GM03348 (cell line): Measurements from ENCODE around the gene FAP.
A peak's percentile ranks its signal among the peaks of the same experiment; 100 is the strongest.

ENCODE experiments used
- DNase-seq: peaks from one replicate; pipeline ENCODE4 v3.0.0; 2012; ENCODE audit warnings: low spot score

Gene FAP

DNA sequence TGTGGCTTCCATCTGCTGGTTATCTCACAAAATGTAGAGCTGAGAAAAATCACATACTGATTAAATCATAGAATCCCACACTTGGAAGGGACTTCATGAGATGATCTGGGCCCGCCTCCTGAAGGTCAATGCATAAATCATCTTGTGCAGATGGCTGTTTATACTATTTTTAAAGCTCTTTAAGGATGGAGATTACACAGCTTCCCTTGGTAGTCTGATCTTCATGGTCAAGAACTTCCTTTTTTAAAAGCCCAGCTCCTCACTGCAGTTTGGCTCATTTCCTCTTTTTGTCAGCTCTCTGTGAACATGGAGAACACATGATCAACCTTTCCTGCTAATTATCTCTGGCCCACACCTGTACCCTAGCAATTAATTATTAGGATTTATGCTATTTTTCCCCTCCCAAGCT lies 117.1 kb downstream of the FAP start:
- no peak for DNase-seq

DNA sequence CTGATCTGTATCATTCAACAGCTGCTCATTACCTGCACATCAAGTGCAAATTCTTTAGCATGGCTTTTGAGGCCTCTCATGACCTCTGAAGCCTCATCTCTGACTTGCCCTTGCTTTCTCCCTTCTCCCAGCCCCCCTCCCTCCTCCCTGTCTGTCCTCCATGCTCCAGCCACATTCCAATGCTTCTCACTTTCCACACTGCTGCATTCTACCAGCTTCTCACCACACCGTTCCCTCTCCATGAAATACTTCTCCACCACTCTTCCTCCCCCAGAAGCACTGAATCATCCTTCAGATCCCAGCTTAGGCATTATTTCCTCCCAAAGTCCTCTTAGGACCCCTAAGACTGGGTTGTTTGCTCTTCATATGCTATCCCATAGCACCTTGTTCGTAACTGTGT lies 118.1 kb downstream of the FAP start:
- DNase-seq = peak; percentile 55

DNA sequence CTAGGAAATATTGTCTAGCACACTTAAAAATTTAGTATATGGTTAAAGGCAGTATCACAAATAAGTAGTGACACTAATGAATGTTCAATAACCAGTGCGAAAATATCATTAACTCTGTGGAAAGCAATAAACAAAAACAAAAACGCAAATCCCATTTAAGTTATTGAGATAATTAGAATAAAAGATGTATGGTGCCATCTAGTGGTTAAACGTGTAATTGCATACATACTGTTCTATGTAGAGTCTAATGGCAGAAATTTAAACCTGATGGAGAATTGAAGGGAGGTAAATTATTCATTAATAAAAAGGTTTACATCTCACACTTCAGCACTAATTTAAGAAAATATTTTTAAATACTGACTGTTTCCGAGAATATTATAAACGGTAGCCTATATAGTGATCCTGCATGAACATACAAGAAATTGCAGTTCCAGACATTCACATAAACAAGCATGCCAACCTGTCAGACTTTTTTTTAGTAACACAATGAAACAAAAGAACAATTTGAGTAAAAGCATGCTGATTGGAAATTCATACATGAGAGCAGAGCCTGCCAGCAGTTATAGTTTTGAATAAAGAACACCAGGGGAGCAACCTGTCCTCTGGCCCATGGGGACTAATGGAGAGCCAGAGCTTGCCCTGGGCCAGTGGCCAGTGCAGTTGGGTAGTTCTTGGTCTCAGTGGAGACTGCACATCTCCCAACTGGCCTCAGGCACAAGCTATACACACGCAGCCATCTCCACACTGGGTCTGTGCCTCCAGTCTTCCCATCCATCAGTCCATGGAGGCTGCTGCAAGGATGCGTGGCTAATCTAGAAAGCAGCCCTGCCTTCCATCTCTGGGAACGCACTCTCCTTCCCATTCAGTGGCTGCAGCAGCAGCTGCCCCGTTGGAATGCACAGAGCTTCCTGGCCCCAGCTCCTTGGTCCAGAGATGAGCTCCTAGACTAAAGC lies 119.2 kb downstream of the FAP start:
- peak; percentile 55 for DNase-seq
